Effector memory CD8-positive, alpha-beta T cell (primary cell): ENCODE results near the gene NBEA.

Source experiments
- ATAC-seq: fragments of 150-1000 bp; cut with Tn5 transposase; replicated peaks from 2 replicates; pipeline ENCODE4 v1.10.0; 2021; ENCODE audit warnings: mild to moderate bottlenecking, moderate library complexity
- DNase-seq, 3 experiments: peaks; one replicate each; pipeline ENCODE4 v3.0.0; 2021
- H3K27ac Mint-ChIP-seq, 2 donors: one replicate each; pipeline ENCODE4 v1.8.0; 2022; ENCODE audit warnings: mild to moderate bottlenecking in 2 of 2, mixed read lengths in 2 of 2, moderate library complexity in 2 of 2
- H3K27me3 Mint-ChIP-seq, 2 donors: one replicate each; pipeline ENCODE4 v1.8.0; 2022; ENCODE audit warnings: mixed read lengths in 2 of 2
- H3K36me3 Mint-ChIP-seq: one replicate; pipeline ENCODE4 v1.8.0; 2022; ENCODE audit warnings: mild to moderate bottlenecking, moderate library complexity, mixed read lengths; ENCODE audit not compliant: insufficient read depth
- H3K4me1 Mint-ChIP-seq, 2 donors: one replicate each; pipeline ENCODE4 v1.8.0; 2022; ENCODE audit warnings: low read depth in 2 of 2, mixed read lengths in 2 of 2
- H3K4me3 Mint-ChIP-seq, 2 donors: one replicate each; pipeline ENCODE4 v1.8.0; 2022; ENCODE audit warnings: mild to moderate bottlenecking in 2 of 2, mixed read lengths in 2 of 2, moderate library complexity in 2 of 2
- H3K9me3 Mint-ChIP-seq, 2 donors: one replicate each; pipeline ENCODE4 v1.8.0; 2022; ENCODE audit warnings: mixed read lengths in 2 of 2

Gene NBEA

DNA sequence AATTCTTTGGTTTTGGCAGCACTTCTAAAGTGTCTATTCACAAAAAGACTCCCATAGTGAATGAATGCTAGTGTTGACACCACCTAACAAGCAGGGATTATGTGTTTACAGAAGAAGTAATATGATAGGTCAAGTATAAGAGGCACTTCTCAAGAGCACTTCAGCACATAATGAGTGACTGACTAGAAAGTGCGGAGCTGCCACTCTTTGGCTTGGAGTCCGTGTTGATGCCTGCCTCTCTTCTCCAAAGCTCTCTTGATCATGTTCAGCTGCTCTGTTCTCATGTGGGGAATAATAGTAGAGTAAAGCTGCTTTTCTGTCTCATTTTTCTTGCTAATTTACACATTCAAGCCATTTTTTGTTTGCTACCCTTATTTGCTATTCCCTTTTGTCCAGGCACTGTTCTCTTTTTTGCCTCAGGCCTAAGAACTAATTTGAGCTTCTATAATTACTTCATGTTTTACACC, 557.2 kb downstream of the NBEA start:
- Mint-ChIP-seq H3K9me3 (peaks cover 0 to 2% of the 10 kb centered on the region in 2 donors), H3K4me1 (no peaks in the 10 kb centered on the region), H3K4me3 (no peak overlapping the region), H3K27me3 (no peaks in the 10 kb centered on the region), H3K36me3 (no peaks in the 10 kb centered on the region), H3K27ac (no peak overlapping the region)
- ATAC-seq (no peak), DNase-seq (no peak)

DNA sequence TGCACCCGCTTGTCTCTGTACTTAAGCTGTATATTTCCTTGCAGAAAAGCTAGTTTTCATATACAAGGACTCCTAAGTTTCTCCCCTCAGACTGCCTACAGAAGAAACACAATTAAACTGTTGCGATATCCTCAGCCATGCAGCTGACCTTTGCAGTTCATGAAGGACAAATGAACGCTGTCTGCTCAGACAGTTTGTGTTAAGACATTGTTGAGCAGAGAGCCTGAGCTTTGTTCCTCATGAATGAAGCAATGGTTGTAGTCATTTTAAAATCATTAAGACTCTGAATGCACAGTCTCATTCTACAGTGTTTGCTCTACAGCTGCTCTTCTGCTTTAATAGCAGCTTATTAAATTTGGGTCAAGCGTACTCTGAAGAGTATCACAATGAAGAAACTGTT, 557.6 kb downstream of the NBEA start:
- Mint-ChIP-seq H3K9me3 (peaks cover 0 to 2% of the 10 kb centered on the region in 2 donors), H3K36me3 (no peaks in the 10 kb centered on the region), H3K27ac (no peak overlapping the region), H3K4me3 (no peak overlapping the region), H3K27me3 (no peaks in the 10 kb centered on the region), H3K4me1 (no peaks in the 10 kb centered on the region)
- no peak for ATAC-seq
- DNase-seq, result no peak

DNA sequence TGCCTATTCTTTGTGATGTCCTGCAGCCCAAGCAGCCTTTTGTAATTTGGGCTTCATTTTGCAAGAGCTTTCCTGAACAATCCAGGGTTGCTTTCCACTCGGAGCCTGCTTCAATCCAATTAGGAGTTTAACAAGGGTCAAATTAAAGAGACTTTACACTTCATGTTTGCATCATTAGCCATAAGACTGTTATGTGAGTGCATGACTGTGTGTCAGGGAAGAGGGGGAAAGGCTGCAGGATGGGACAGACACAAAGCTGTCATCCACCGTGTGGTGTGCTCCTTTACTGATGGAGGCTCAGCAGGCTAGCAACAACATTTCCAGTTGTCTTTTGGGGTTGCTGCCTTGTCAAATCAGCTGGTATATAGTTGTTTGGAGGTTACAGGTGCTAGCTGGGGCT, 558.1 kb downstream of the NBEA start:
- Mint-ChIP-seq H3K4me1 (no peaks in the 10 kb centered on the region), H3K36me3 (no peaks in the 10 kb centered on the region), H3K9me3 (no peaks in the 10 kb centered on the region), H3K4me3 (no peak overlapping the region), H3K27me3 (no peaks in the 10 kb centered on the region), H3K27ac (no peak overlapping the region)
- DNase-seq, result no peak
- ATAC-seq, result no peak

- Mint-ChIP-seq H3K4me1 (no peaks in the 10 kb centered on the region), H3K27me3 (no peaks in the 10 kb centered on the region)
- DNase-seq, result no peak
Measured at GRCh38 chr13:35501661-35502235, 559.7 kb downstream of the NBEA start.

GRCh38 chr13:35502456-35502855, 560.4 kb downstream of the NBEA start:
- ATAC-seq, result no peak
- Mint-ChIP-seq H3K27me3 (no peaks in the 10 kb centered on the region), H3K36me3 (no peaks in the 10 kb centered on the region), H3K4me3 (no peak overlapping the region), H3K4me1 (no peaks in the 10 kb centered on the region), H3K27ac (no peak overlapping the region), H3K9me3 (no peaks in the 10 kb centered on the region)
- no peak for DNase-seq

More at GRCh38 chr13:35501661-35502235, 559.7 kb downstream of the NBEA start:
- Mint-ChIP-seq H3K9me3 (no peaks in the 10 kb centered on the region), H3K27ac (no peak overlapping the region), H3K36me3 (no peaks in the 10 kb centered on the region), H3K4me3 (no peak overlapping the region)
- no peak for ATAC-seq

GRCh38 chr13:35512271-35512920, 570.3 kb downstream of the NBEA start:
- no peaks in the 10 kb centered on the region for H3K36me3 Mint-ChIP-seq
- ATAC-seq (no peak), DNase-seq (no peak)
- H3K4me3 Mint-ChIP-seq, result no peak overlapping the region
- H3K4me1 Mint-ChIP-seq, result no peaks in the 10 kb centered on the region
- peaks cover 7 to 12% of the 10 kb centered on the region in 2 donors for H3K9me3 Mint-ChIP-seq
- no peaks in the 10 kb centered on the region for H3K27me3 Mint-ChIP-seq
- no peak overlapping the region for H3K27ac Mint-ChIP-seq

DNA sequence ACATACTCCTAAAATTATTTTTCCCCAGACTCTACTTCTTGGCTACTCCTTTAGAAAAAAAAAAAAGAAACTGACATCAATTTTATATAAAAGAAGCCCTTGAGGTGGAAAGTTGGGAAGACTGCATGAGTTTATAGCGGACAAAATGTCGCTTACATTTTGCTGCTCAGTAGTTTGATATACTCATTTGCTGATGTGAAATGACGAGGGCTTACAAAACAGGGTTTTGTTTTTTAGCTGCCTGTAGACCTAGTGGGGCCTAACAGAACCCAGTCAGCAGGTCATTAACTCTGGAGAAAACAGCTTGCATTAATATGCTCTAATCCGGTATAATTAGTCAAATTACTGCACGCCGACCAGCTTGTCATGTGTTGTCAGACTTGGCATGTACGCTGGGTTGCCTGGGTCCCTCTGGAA, 572.0 kb downstream of the NBEA start:
- H3K9me3 Mint-ChIP-seq, result peaks cover 8 to 12% of the 10 kb centered on the region in 2 donors
- no peak overlapping the region for H3K4me3 Mint-ChIP-seq
- H3K36me3 Mint-ChIP-seq, result no peaks in the 10 kb centered on the region
- DNase-seq, result no peak
- no peak for ATAC-seq
- no peaks in the 10 kb centered on the region for H3K4me1 Mint-ChIP-seq
- H3K27ac Mint-ChIP-seq, result no peak overlapping the region
- no peaks in the 10 kb centered on the region for H3K27me3 Mint-ChIP-seq

DNA sequence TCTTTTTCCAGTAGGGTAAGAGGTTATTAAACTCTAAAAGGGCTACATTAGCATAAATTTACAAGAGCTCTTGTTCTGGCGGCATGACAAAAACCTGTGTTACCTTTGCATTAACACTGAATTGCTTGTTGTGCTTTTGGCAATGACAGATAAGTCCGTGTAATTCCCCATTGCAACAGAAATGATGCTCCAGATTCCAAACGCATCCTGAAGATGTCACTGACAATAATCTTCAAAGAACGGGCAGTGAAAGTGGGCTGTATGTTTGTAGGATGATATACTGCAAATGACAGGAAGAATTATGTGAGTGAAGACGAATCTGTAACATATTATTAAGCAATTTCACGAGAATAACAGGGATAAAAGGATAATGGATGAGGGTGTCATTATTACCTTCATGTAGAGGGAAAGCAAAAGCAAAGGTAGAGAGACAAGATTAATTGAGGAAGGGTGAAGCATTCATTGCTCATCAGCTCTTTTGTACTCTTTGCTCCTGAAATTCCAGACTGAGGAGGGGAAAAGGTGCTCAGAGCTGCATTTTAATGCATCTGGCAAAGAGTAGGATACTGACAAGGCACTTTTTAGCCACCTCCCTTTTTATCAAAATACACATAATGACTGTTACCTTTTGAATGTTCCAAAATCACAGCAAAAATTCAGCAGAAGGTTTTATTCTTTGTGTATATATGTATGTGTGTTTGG, 572.9 kb downstream of the NBEA start:
- H3K9me3 Mint-ChIP-seq, result peaks cover 11 to 15% of the 10 kb centered on the region in 2 donors
- H3K27me3 Mint-ChIP-seq, result no peaks in the 10 kb centered on the region
- no peak for DNase-seq
- no peak overlapping the region for H3K4me3 Mint-ChIP-seq
- H3K36me3 Mint-ChIP-seq, result no peaks in the 10 kb centered on the region
- no peak overlapping the region for H3K27ac Mint-ChIP-seq
- H3K4me1 Mint-ChIP-seq, result no peaks in the 10 kb centered on the region
- ATAC-seq, result no peak

DNA sequence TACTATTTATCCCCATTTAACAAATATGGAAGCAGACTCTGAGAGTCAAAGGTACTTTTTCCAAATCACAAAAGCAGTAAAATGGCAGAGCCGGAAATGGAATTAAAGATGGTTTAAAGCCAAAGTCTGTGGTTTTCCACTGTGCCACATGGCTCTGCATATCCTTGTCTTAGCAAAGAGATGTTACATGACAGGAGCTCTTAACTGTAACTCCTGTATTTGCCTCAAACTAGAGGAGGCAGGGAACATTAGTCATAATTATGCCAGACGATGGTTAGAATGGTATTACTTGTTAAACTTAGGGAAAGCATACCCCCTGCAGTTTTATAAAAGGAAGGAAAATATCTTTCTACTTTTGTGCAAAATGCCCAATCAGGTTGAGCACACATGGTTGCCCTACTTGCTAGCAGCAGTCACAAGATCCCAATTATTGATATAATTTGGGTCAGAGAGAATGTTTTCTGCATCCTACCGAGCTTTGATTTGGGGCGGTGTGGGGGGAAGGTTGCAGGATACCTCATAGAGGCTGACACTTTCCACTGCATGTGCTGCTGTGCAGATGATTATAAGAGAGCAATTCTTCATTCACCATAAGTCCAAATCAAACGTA, 576.4 kb downstream of the NBEA start:
- H3K4me3 Mint-ChIP-seq, result no peak overlapping the region
- no peaks in the 10 kb centered on the region for H3K36me3 Mint-ChIP-seq
- no peak overlapping the region for H3K27ac Mint-ChIP-seq
- DNase-seq (no peak), ATAC-seq (no peak)
- H3K27me3 Mint-ChIP-seq, result no peaks in the 10 kb centered on the region
- peaks cover 21 to 23% of the 10 kb centered on the region in 2 donors for H3K9me3 Mint-ChIP-seq
- H3K4me1 Mint-ChIP-seq, result no peaks in the 10 kb centered on the region

DNA sequence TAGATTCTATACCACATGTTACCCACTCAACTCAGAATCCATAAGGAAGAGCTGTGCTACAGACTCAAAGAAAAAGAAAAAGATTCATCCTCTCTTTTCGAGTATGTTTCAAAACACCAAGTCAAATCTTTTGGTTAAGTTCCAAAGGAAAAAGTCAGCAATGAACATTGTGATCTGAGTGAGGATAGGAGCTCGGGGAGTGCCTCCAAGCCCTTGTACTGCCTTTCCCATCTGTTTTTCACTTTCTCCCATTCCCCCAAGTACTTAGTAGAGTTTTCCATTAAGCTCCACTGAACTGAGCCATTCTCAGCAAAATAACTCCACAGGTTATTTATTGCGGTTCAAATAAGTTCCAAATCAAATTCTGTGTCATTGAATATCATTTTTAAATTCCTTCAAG, 582.1 kb downstream of the NBEA start:
- H3K4me1 Mint-ChIP-seq, result no peaks in the 10 kb centered on the region

DNA sequence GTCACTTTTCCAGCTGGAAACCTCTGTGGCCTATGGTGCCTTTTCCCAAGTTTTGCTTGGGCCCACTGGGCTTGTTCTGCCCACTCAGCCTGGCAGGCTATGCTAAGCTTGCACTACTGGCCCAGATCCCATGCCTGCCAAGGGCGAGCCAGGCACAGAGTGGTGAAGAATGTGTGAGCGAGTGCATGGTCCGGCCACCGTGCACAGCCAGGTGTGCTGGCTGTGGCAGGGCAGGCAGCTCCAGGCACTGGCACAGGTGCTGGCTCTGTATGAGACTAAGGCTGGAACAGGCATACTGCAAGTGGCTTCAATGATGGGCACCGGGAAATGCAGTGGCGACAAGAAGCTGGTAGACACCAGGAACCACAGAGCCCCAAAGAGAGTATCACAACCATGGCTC, 584.5 kb downstream of the NBEA start:
- DNase-seq (no peak), ATAC-seq (no peak)
- H3K4me3 Mint-ChIP-seq, result no peak overlapping the region
- no peak overlapping the region for H3K27ac Mint-ChIP-seq
- H3K4me1 Mint-ChIP-seq, result no peaks in the 10 kb centered on the region
- peaks cover 3% of the 10 kb centered on the region for H3K36me3 Mint-ChIP-seq
- peaks cover 3 to 6% of the 10 kb centered on the region in 2 donors for H3K9me3 Mint-ChIP-seq
- H3K27me3 Mint-ChIP-seq, result no peaks in the 10 kb centered on the region

More for the DNA sequence above, 582.1 kb downstream of the NBEA start:
- ATAC-seq (no peak), DNase-seq (no peak)
- H3K27me3 Mint-ChIP-seq, result no peaks in the 10 kb centered on the region
- H3K4me3 Mint-ChIP-seq, result no peak overlapping the region
- H3K36me3 Mint-ChIP-seq, result peaks cover 3% of the 10 kb centered on the region
- peaks cover 12 to 15% of the 10 kb centered on the region in 2 donors for H3K9me3 Mint-ChIP-seq
- H3K27ac Mint-ChIP-seq, result no peak overlapping the region

- ATAC-seq, result no peak
- Mint-ChIP-seq H3K27ac (no peak overlapping the region), H3K36me3 (peaks cover 3% of the 10 kb centered on the region)
Measured at GRCh38 chr13:35527451-35527850, 585.4 kb downstream of the NBEA start.

DNA sequence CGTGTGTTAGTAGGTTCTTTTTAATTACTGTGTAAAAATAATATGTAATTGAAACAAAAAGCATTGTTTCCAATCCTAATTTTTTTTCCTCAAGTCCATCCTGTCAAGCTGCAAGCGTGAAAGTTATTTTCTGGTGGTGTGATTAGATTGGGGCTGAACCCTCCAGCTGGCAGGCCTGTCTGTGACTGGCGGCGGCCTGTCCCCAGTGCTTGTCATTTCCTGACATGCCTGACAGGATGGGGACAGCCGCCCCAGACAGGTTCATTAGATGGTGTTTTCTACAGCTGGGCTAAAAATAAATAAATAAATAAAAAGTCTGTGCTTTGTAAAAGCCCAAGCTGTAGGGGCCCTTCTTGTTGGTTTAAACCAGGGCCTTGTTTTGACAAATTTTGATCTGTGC, 588.1 kb downstream of the NBEA start:
- no peaks in the 10 kb centered on the region for H3K27me3 Mint-ChIP-seq
- peaks cover 5 to 9% of the 10 kb centered on the region in 2 donors for H3K9me3 Mint-ChIP-seq
- ATAC-seq (no peak), DNase-seq (no peak)
- H3K4me3 Mint-ChIP-seq, result no peak overlapping the region
- H3K4me1 Mint-ChIP-seq, result no peaks in the 10 kb centered on the region
- no peaks in the 10 kb centered on the region for H3K36me3 Mint-ChIP-seq
- H3K27ac Mint-ChIP-seq, result no peak overlapping the region

More at GRCh38 chr13:35527451-35527850, 585.4 kb downstream of the NBEA start:
- no peaks in the 10 kb centered on the region for H3K9me3 Mint-ChIP-seq
- DNase-seq, result no peak
- no peaks in the 10 kb centered on the region for H3K27me3 Mint-ChIP-seq
- H3K4me3 Mint-ChIP-seq, result no peak overlapping the region
- no peaks in the 10 kb centered on the region for H3K4me1 Mint-ChIP-seq
